Measurements from ENCODE around the gene GID4.

DNA sequence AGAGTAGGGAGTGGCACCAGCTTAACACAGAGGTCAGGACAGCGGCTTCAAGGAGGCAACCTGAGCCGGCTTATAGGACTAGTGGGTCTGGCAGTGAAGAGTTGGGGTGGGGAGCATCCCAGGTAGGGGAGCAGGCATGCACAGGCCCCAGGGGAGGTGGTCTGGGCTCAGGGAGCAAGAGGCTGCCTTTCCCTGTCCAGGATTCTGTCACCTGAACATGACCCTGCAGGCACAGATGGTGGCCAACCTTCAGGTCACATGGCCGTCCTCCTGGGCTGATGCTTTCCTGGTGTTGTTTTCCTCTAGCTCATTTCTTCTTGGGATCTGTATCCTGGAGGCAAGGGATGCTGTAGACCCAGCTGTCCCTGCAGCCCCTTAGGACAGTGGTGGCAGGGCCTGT is 65.8 kb downstream of the GID4 start:
- TF ChIP-seq, protein P1, sequence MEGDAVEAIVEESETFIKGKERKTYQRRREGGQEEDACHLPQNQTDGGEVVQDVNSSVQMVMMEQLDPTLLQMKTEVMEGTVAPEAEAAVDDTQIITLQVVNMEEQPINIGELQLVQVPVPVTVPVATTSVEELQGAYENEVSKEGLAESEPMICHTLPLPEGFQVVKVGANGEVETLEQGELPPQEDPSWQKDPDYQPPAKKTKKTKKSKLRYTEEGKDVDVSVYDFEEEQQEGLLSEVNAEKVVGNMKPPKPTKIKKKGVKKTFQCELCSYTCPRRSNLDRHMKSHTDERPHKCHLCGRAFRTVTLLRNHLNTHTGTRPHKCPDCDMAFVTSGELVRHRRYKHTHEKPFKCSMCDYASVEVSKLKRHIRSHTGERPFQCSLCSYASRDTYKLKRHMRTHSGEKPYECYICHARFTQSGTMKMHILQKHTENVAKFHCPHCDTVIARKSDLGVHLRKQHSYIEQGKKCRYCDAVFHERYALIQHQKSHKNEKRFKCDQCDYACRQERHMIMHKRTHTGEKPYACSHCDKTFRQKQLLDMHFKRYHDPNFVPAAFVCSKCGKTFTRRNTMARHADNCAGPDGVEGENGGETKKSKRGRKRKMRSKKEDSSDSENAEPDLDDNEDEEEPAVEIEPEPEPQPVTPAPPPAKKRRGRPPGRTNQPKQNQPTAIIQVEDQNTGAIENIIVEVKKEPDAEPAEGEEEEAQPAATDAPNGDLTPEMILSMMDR (IDR thresholded peaks at IDR 0.05; ENCODE audit: low read depth, low read length, poor library complexity, severe bottlenecking): no peak
- no peak for TF ChIP-seq EZH2phosphoT487 (IDR thresholded peaks at IDR 0.05; ENCODE audit: borderline replicate concordance, low read length)
